HG02571 (cell line): ENCODE measurements around the gene GPR4.
"Not testable (repeated sequence)": the region's sequence is repeated elsewhere in the genome, so short reads cannot be mapped to it uniquely, and the experiment has no call there.

Experiments used
- ATAC-seq: cut with Tn5 transposase; IDR thresholded peaks from one replicate; pipeline ENCODE4 v1.9.1; 2021; ENCODE audit warnings: mild to moderate bottlenecking, moderate library complexity; ENCODE audit not compliant: unreplicated experiment

GPR4 gene

DNA sequence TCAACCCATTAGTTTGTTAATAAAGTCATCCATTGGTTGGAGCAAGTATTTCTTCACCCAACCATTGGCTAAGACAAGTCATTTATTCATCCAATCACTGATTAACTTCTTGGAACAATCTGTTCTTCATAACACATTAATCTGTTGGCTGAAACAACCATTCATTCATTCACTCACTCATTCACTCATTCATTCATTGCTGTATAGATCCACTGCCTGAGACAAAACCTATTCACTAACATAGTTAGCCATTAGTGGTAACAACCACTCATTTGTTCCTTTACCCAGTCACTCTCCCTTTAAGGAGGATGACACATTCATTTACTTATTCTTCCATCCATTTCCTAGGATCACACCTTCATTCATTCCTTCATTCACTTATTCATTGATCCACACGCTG, 22.0 kb upstream of the GPR4 start:
- ATAC-seq = no peak

GRCh38 chr19:45621976-45622503, 20.0 kb upstream of the GPR4 start:
- ATAC-seq = no peak

GRCh38 chr19:45621389-45621788, 19.4 kb upstream of the GPR4 start:
- ATAC-seq = no peak

- no peak for ATAC-seq
These were observed 14.6 kb upstream of the GPR4 start for GRCh38 chr19:45616704-45617017.

DNA sequence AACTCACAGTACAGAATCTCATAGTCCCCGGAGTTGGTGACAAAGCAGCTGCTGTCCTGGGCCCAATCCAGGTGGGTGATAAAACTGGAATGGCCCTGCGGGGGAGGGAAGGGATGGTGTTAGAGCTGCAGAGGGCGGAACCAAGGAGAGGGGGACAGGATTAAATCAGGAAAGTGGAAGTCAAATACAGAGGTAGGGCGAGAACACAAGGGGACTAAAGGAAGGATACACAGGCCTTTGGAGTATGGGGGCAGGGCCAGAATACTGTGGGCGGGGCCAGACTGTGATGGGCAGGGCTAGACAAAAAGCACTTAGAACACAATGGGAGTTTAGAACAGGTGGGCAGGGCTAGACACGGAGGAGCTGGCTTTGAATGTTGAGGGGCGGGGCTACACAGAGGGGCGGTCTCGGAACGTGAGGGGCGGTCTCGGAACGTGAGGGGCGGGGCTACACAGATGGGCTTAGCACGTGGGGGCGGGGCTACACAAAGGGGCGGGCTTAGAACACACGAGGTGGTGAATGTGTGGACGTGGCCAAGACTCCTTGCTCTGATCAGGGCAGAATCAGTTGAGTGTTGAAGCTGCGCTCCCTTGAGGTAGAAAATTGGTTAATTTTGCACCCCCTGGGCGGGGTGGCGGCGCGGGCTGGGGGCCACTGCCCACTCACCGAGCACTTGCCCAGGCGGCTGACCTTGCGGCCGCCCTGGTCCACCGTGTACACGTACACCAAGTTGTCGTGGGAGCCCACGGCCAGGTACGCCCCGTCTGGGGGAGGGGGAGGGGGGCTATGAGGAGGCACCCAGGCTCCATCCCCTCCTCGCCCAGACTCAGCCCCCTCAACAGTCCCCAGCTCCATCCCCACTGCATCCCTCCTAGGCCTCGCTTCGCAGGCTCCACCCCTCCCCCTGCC, 14.0 kb upstream of the GPR4 start:
- no peak for ATAC-seq

- not testable (repeated sequence) for ATAC-seq
These were observed 13.0 kb upstream of the GPR4 start for GRCh38 chr19:45615056-45615455.

- ATAC-seq = no peak
These were observed 12.1 kb upstream of the GPR4 start for GRCh38 chr19:45613926-45614725.

GRCh38 chr19:45608948-45609347, 6.9 kb upstream of the GPR4 start:
- ATAC-seq = no peak

- no peak for ATAC-seq
These were observed 5.3 kb upstream of the GPR4 start for GRCh38 chr19:45607071-45608029.

- ATAC-seq = no peak
These were observed 897 bp downstream of the GPR4 start for GRCh38 chr19:45601115-45601514.

DNA sequence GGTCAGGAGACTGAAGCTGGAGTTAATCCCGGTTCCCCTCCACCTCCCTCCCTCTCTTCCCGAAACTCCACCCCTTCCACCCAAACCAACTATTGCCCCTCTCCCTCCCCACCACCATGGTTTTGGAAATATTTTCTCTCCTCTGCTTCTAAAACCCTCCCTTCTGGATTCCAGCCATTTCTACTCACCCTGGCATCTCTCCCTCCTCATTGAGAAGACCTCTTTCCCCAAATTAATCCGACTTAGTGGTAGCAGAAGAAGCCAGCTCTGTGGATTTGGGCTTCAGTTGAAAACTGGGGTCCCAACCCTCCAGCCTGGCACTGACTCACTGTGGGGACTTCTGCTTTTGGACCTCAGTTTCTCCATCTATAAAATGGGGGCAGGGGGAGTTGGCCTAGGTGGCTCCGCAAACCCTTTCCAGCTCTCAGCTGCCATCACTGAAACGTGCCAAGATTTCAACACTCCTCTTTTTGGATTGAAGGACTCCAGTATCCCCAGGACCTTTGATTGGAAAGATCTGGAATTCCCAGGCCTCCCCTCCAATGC, 1.6 kb downstream of the GPR4 start:
- ATAC-seq = no peak

DNA sequence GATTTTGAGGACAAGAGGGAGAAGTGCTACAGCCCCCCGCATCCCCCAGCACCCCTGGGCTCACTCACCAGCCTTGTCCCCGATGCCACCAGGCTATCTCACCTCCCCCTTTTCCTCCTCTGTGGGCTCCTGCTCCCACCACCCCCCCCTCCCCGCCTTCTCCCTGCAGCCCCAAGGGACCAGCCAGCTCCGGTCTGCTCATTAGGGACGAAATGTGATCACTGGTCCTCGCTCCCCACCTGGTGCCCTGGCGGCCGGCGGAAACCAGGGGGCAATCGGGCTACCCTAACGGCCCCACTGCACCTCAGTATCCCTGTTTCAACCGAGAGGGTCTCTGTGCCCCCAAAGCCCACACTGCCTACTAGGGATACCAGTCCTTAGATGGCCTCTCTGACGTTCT, 2.7 kb downstream of the GPR4 start:
- ATAC-seq = no peak

- ATAC-seq = no peak
These were observed 3.6 kb downstream of the GPR4 start for GRCh38 chr19:45598267-45599001.

GRCh38 chr19:45597425-45598111, 4.4 kb downstream of the GPR4 start:
- no peak for ATAC-seq

DNA sequence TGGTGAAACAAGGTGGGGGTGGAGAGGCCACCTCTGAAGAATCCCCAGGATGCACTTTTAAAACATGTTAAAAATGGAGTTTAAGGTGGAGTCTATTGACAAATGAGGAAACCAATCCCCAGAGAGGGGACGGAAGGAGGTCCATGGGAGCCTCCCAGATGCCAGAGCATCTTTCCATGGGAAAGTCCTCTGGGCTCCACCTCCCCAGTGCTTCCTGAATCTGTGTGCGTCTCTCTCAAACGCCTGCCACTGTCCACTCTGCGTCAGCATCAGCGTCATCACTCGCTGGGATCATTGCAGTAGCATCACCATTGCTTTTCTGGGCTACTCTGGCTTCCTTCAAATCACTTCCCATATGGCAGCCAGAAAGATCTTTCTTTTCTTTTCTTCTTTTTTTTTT, 6.2 kb downstream of the GPR4 start:
- ATAC-seq = no peak

- no peak for ATAC-seq
These were observed 8.5 kb downstream of the GPR4 start for GRCh38 chr19:45593520-45593919.

- ATAC-seq = no peak
These were observed 9.6 kb downstream of the GPR4 start for GRCh38 chr19:45592366-45592765.

DNA sequence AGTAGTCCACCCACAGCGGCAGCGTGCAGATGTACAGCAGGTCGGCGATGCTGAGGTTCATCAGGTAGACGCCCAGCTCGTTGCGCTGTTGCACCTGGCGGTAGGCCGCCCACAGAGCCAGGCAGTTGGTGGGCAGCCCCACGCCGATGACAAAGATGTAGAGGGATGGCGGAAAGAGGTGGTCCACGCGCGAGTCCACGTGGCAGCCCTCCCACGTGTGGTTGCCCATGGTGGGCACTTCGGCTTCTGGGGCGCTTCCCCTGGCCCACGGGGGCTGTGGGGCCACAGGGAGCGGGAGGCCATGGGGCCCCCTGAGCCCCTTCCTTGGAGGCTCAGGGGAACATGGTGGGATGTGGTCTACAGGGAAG, 10.4 kb downstream of the GPR4 start:
- ATAC-seq = no peak

GRCh38 chr19:45591004-45591637, 10.9 kb downstream of the GPR4 start:
- no peak for ATAC-seq
